ENCODE results near the gene MYH14.

The MYH14 gene

GRCh38 chr19:50285833-50286232 is 82.4 kb downstream of the MYH14 start:
- no peak overlapping the region for H3K4me3 ChIP-seq (ENCODE audit: low read length)
- no peak for TF ChIP-seq CTCF (IDR thresholded peaks at IDR 0.05; ENCODE audit: insufficient read depth, low read depth, low read length, missing control alignments)
- no peak for DNase-seq (ENCODE audit: low read depth)

- DNase-seq (ENCODE audit: low read depth): no peak
- no peak overlapping the region for H3K4me3 ChIP-seq (ENCODE audit: low read length)
- no peak for TF ChIP-seq CTCF (IDR thresholded peaks at IDR 0.05; ENCODE audit: insufficient read depth, low read depth, low read length, missing control alignments)
Observed at GRCh38 chr19:50286443-50286842, 83.0 kb downstream of the MYH14 start.

GRCh38 chr19:50287331-50287730 is 83.9 kb downstream of the MYH14 start:
- no peak for TF ChIP-seq CTCF (IDR thresholded peaks at IDR 0.05; ENCODE audit: insufficient read depth, low read depth, low read length, missing control alignments)
- no peak overlapping the region for H3K4me3 ChIP-seq (ENCODE audit: low read length)
- DNase-seq (ENCODE audit: low read depth): no peak

- no peak overlapping the region for H3K4me3 ChIP-seq (ENCODE audit: low read length)
- no peak for DNase-seq (ENCODE audit: low read depth)
- TF ChIP-seq CTCF (IDR thresholded peaks at IDR 0.05; ENCODE audit: insufficient read depth, low read depth, low read length, missing control alignments): no peak
Observed at GRCh38 chr19:50288954-50289353, 85.5 kb downstream of the MYH14 start.

- DNase-seq (ENCODE audit: low read depth): no peak
- no peak for TF ChIP-seq CTCF (IDR thresholded peaks at IDR 0.05; ENCODE audit: insufficient read depth, low read depth, low read length, missing control alignments)
- no peak overlapping the region for H3K4me3 ChIP-seq (ENCODE audit: low read length)
Observed at GRCh38 chr19:50290011-50290410, 86.6 kb downstream of the MYH14 start.

- no peak overlapping the region for H3K4me3 ChIP-seq (ENCODE audit: low read length)
Observed at GRCh38 chr19:50290775-50291174, 87.4 kb downstream of the MYH14 start.

More at GRCh38 chr19:50290775-50291174, 87.4 kb downstream of the MYH14 start:
- TF ChIP-seq CTCF (IDR thresholded peaks at IDR 0.05; ENCODE audit: insufficient read depth, low read depth, low read length, missing control alignments): no peak
- no peak for DNase-seq (ENCODE audit: low read depth)
